ENCODE data around the gene RNF148. TPM values are rescaled to one million over a fixed set of nuclear protein-coding genes. Genes with fewer than 3 reads are reported as not detected.

RNF148 gene
- total and polyA plus RNA-seq, 9 donors, result 0.18 to 2.4 (median 0.61) TPM; not detected in 1

DNA sequence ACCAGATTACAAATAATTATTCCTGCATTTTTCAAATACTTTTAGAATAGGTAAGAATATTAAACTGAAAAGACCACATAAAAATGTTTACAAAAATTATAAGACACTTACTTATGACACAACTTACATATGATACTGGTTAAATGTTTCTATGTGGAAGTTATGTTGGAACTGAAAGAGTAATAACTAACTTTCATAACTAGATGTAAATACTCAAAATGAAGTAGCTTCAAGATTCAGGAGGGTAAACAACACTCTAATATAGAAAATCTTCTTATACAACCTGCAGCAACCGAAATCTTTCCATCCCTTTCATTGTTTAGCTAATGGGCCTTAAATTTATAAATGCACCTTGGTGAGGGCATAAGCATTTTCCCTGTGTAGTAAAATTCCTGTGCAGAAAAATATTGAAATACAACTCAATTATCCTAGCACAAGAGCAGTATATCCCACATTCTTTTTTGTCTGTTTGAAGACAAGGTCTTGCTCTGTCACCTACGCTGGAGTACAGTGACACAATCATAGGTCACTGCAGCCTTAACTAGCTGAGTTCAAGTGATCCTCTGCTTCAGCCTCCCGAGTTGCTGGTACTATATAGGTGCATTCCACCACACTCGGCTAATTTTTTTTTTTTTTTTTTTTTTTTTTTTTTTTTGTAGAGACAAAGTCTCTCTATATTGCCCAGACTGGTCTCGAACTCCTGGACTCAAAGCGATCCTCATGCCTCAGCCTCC, 14.8 kb upstream of the RNF148 start:
- WGBS, 3 donors, result 95 to 97% (median 96%) methylated on average over 6 of the region's 6 CpGs
- H3K4me3 ChIP-seq, result no peak overlapping the region
- intact Hi-C loops (cut with DNase I), result no loop called here
- H3K27ac ChIP-seq, result no peak overlapping the region
- no peak for DNase-seq
- H3K36me3 ChIP-seq, result no peaks in the 10 kb centered on the region
- no peaks in the 10 kb centered on the region for H3K27me3 ChIP-seq
- no peaks in the 10 kb centered on the region for H3K4me1 ChIP-seq (ENCODE audit: insufficient read depth)
- no peaks in the 10 kb centered on the region for H3K9me3 ChIP-seq
- TF ChIP-seq POLR2A (IDR thresholded peaks at IDR 0.05) (no peak), EP300 (IDR thresholded peaks at IDR 0.05) (no peak)

DNA sequence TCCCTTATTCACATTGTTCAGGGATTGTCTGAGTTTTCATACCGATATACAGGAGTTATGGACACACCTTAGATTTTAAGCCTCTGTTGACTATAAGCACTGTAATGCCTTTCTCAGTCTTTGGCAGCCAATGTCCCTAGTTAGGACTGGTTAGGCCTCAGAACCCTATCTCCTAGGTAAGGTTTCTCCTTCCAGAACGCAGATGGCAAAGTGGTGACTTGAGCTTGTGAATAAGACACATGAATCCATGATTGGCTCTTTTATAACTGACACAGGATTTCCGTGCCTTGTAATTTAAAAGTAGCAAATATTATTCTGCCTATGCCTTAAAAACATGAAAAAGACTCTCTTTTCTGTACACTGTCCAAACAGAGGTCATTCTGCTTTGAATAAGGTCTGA, 12.5 kb upstream of the RNF148 start:
- TF ChIP-seq POLR2A (IDR thresholded peaks at IDR 0.05), result no peak
- no peak for TF ChIP-seq EP300 (IDR thresholded peaks at IDR 0.05)
- TF ChIP-seq CTCF (IDR thresholded peaks at IDR 0.05), result no peak
- WGBS, 3 donors, result 82 to 95% (median 93%) methylated on average over 3 of the region's 3 CpGs
- no peaks in the 10 kb centered on the region for H3K27me3 ChIP-seq

GRCh38 chr7:122710916-122711315, 8.2 kb upstream of the RNF148 start:
- Histone ChIP-seq H3K27me3 (no peaks in the 10 kb centered on the region), H3K4me1 (ENCODE audit: insufficient read depth) (no peaks in the 10 kb centered on the region), H3K9me3 (no peaks in the 10 kb centered on the region), H3K4me3 (no peak overlapping the region), H3K36me3 (no peaks in the 10 kb centered on the region), H3K27ac (no peak overlapping the region)
- TF ChIP-seq EP300 (IDR thresholded peaks at IDR 0.05) (no peak), CTCF (IDR thresholded peaks at IDR 0.05) (no peak), POLR2A (IDR thresholded peaks at IDR 0.05) (no peak)
- WGBS, 3 donors, result 77 to 85% (median 82%) methylated on average over 1 of the region's 1 CpG
- intact Hi-C loops (cut with DNase I), result no loop called here
- no peak for DNase-seq

More for the DNA sequence above, 12.5 kb upstream of the RNF148 start:
- no peaks in the 10 kb centered on the region for H3K9me3 ChIP-seq
- no peak for DNase-seq
- H3K27ac ChIP-seq, result no peak overlapping the region
- H3K36me3 ChIP-seq, result no peaks in the 10 kb centered on the region
- no peaks in the 10 kb centered on the region for H3K4me1 ChIP-seq (ENCODE audit: insufficient read depth)
- intact Hi-C loops (cut with DNase I), result no loop called here
- H3K4me3 ChIP-seq, result no peak overlapping the region

GRCh38 chr7:122709930-122710646, 7.4 kb upstream of the RNF148 start:
- no peak for TF ChIP-seq POLR2A (IDR thresholded peaks at IDR 0.05)
- TF ChIP-seq EP300 (IDR thresholded peaks at IDR 0.05), result no peak
- no peak for TF ChIP-seq CTCF (IDR thresholded peaks at IDR 0.05)
- intact Hi-C loops (cut with DNase I), result no loop called here
- no peak overlapping the region for H3K4me3 ChIP-seq
- 90 to 94% (median 91%) methylated on average over 7 of the region's 7 CpGs for WGBS, 3 donors
- H3K27ac ChIP-seq, result no peak overlapping the region
- H3K4me1 ChIP-seq (ENCODE audit: insufficient read depth), result no peaks in the 10 kb centered on the region
- no peaks in the 10 kb centered on the region for H3K9me3 ChIP-seq
- H3K27me3 ChIP-seq, result no peaks in the 10 kb centered on the region
- DNase-seq, result no peak
- H3K36me3 ChIP-seq, result no peaks in the 10 kb centered on the region

DNA sequence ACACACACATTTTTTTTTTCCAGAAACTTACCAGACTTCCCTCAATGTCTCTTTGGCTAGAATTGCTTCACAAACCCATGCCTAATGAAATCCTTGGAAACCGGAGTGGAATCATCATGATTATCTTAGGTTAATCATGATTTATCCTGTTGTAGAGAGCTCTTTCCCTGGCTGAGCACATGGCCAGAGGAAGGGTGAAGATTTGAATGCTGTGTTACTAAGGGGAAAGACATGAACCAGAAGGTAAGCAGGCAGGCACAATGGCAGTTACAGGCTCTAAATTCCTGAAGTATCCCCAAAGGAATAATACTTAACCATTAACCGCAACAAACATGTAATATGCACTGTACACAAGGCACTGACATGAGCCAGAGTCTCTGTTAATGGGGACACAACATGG, 4.1 kb upstream of the RNF148 start:
- H3K9me3 ChIP-seq, result no peaks in the 10 kb centered on the region
- intact Hi-C loops (cut with DNase I), result no loop called here
- TF ChIP-seq POLR2A (IDR thresholded peaks at IDR 0.05) (no peak), CTCF (IDR thresholded peaks at IDR 0.05) (no peak), EP300 (IDR thresholded peaks at IDR 0.05) (no peak)
- H3K4me3 ChIP-seq, result no peak overlapping the region
- H3K27ac ChIP-seq, result no peak overlapping the region
- H3K4me1 ChIP-seq (ENCODE audit: insufficient read depth), result no peaks in the 10 kb centered on the region
- H3K27me3 ChIP-seq, result no peaks in the 10 kb centered on the region
- H3K36me3 ChIP-seq, result no peaks in the 10 kb centered on the region
- no peak for DNase-seq
- WGBS, 3 donors, result 84 to 89% (median 88%) methylated on average over 2 of the region's 2 CpGs
